Keratinocyte (primary cell): ENCODE results near the gene RANBP17. TPM values are rescaled to one million over a fixed set of nuclear protein-coding genes. Genes with fewer than 3 reads are reported as not detected.

ENCODE experiments used
- DNase-seq: peaks from one replicate; pipeline ENCODE4 v3.0.0-alpha.2; 2011; ENCODE audit warnings: low read depth, missing footprints, low spot score
- FAIRE-seq: peaks from 2 replicates; lab custom pipeline; 2011; peaks lifted over from hg19 to GRCh38; lab: Jason Lieb, UNC
- H2AFZ ChIP-seq: 2 replicates; pipeline ENCODE4 v1.6.0; 2012; ENCODE audit warnings: low read length, control low read depth, inconsistent platforms; ENCODE audit not compliant: control insufficient read depth
- H3K27ac ChIP-seq: 2 replicates; pipeline ENCODE4 v1.5.1; 2011; ENCODE audit warnings: low read length; ENCODE audit not compliant: control insufficient read depth, insufficient read depth
- H3K27me3 ChIP-seq: 3 replicates; pipeline ENCODE4 v1.6.0; 2011; ENCODE audit warnings: low read length; ENCODE audit not compliant: control insufficient read depth, insufficient read depth; ENCODE audit errors: extremely low read depth
- H3K36me3 ChIP-seq, 2 experiments: 2 replicates in 1 of 2; 3 replicates in 1 of 2; pipeline ENCODE4 v1.5.1; 2011; ENCODE audit warnings: low read length in 2 of 2, mild to moderate bottlenecking in 1 of 2; ENCODE audit not compliant: control insufficient read depth in 2 of 2, insufficient read depth in 2 of 2; ENCODE audit errors: extremely low read depth in 1 of 2
- H3K4me1 ChIP-seq: 3 replicates; pipeline ENCODE4 v1.5.1; 2011; ENCODE audit warnings: low read length; ENCODE audit not compliant: control insufficient read depth, insufficient read depth; ENCODE audit errors: extremely low read depth
- H3K4me2 ChIP-seq: 3 replicates; pipeline ENCODE4 v1.6.0; 2011; ENCODE audit warnings: low read depth, low read length; ENCODE audit not compliant: control insufficient read depth, insufficient read depth; ENCODE audit errors: extremely low read depth
- H3K4me3 ChIP-seq, 3 experiments: fragments of 200-600 bp in 1 of 3; sonication (generic) in 1 of 3; 2 replicates in 2 of 3; 3 replicates in 1 of 3; pipeline ENCODE4 v1.5.1; 2011 to 2016; ENCODE audit warnings: low read length in 3 of 3, mild to moderate bottlenecking in 3 of 3, control low read depth in 2 of 3, inconsistent platforms in 1 of 3, low read depth in 1 of 3, mixed read lengths in 1 of 3, mixed run types in 1 of 3, moderate library complexity in 1 of 3; ENCODE audit not compliant: control insufficient read depth in 2 of 3, insufficient read depth in 2 of 3; ENCODE audit errors: extremely low read depth in 1 of 3
- H3K79me2 ChIP-seq: 2 replicates; pipeline ENCODE4 v1.6.0; 2012; ENCODE audit warnings: low read length; ENCODE audit not compliant: control insufficient read depth, insufficient read depth
- H3K9ac ChIP-seq: 3 replicates; pipeline ENCODE4 v1.6.0; 2011; ENCODE audit warnings: low read length; ENCODE audit not compliant: control insufficient read depth, insufficient read depth; ENCODE audit errors: extremely low read depth
- H3K9me1 ChIP-seq: 3 replicates; pipeline ENCODE4 v1.6.0; 2011; ENCODE audit warnings: low read length; ENCODE audit not compliant: control insufficient read depth, insufficient read depth; ENCODE audit errors: extremely low read depth
- H3K9me3 ChIP-seq: 2 replicates; pipeline ENCODE4 v1.5.1; 2012; ENCODE audit warnings: low read depth, low read length; ENCODE audit not compliant: control insufficient read depth
- H4K20me1 ChIP-seq: 3 replicates; pipeline ENCODE4 v1.6.0; 2011; ENCODE audit warnings: low read length; ENCODE audit not compliant: control insufficient read depth, insufficient read depth; ENCODE audit errors: extremely low read depth
- EZH2 ChIP-seq: IDR thresholded peaks from one replicate; pipeline ENCODE4 v1.6.1; 2012; ENCODE audit warnings: inconsistent platforms, mild to moderate bottlenecking, low read length, moderate library complexity
- dilution Hi-C: fragments of 300-500 bp; cut with MboI; formaldehyde crosslinking; loops from one replicate; pipeline ENCODE4 v1.7.0; 2020; ENCODE audit warnings: low sequenced_read_pairs; ENCODE audit not compliant: extremely low pct_ligation_motif_present
- polyA plus RNA-seq, 5 experiments: library from polyadenylated mRNA; depleted of rRNA in 3 of 5; stranded (reverse) in 3 of 5; stranded (forward) in 1 of 5; unstranded in 1 of 5; fragments of >200 nt; gene quantifications; 1 replicate in 1 of 5; 2 replicates in 3 of 5; 3 replicates in 1 of 5; pipeline versions ENCODE4 v1.2.1 to v1.2.3, GENCODE V29; 2011 to 2012; ENCODE audit warnings: missing spikeins in 2 of 5, low read depth in 1 of 5, low replicate concordance in 1 of 5
- TF ChIP-seq, protein P1 (sequence below), 3 experiments: IDR thresholded peaks in 1 of 3; conservative IDR thresholded peaks in 1 of 3; optimal IDR thresholded peaks in 1 of 3; 2 replicates in 2 of 3; 3 replicates in 1 of 3; pipeline versions ENCODE3 to v1.5.1; 2011; ENCODE audit warnings: low read length in 3 of 3, mild to moderate bottlenecking in 3 of 3, moderate library complexity in 2 of 3, control low read depth in 1 of 3, inconsistent platforms in 1 of 3; ENCODE audit not compliant: insufficient read depth in 2 of 3; ENCODE audit errors: extremely low read depth in 1 of 3

RANBP17 gene
- polyA plus RNA-seq, 1 donor (not counting 4 experiments of a cell fraction or from before 2014, with no cell fraction given) = 0.97 TPM

DNA sequence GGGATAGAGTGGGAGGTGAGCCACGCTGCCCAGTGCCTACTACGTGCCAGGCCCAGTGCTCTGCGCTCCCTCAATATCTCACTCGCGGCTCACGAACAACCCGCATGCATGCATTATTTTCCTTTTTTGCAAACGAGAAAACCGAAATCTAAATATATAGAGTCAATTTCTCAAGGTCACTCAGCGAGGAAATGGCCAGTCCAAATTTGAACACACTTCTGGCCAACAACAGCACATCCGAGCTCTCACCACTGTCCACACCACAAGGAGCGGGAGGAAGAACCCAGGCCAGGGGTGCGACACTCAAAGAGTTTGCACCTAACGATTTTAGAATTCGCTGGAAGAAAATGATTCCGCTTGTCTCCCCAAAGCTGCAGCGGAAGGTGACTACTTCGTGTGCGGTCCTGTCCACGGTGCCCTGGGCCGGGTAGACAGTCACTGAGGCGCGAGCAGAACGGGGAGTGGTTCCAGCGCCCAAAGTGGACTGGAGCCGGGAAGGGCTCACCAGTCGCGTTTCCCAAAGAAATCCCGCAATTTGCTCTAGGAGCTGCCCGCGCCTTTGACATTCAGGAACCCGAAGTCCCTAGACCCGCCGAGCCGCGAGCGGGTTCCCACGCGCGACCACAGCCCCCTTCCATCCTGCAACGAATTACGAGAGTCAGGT lies 446.1 kb downstream of the RANBP17 start:
- dilution Hi-C loops = no loop called here
- no peaks in the 10 kb centered on the region for H3K9me1 ChIP-seq
- no peak overlapping the region for H3K27ac ChIP-seq
- no peaks in the 10 kb centered on the region for H3K36me3 ChIP-seq
- FAIRE-seq (no peak), DNase-seq (no peak)
- H3K4me2 ChIP-seq = no peak overlapping the region
- H3K9ac ChIP-seq = no peak overlapping the region
- no peak overlapping the region for H3K4me3 ChIP-seq
- H3K79me2 ChIP-seq = no peaks in the 10 kb centered on the region
- H4K20me1 ChIP-seq = no peaks in the 10 kb centered on the region
- no peaks in the 10 kb centered on the region for H3K9me3 ChIP-seq
- peaks cover 87% of the 10 kb centered on the region for H3K27me3 ChIP-seq
- TF ChIP-seq EZH2 = peak; percentile 30
- TF ChIP-seq, protein P1, sequence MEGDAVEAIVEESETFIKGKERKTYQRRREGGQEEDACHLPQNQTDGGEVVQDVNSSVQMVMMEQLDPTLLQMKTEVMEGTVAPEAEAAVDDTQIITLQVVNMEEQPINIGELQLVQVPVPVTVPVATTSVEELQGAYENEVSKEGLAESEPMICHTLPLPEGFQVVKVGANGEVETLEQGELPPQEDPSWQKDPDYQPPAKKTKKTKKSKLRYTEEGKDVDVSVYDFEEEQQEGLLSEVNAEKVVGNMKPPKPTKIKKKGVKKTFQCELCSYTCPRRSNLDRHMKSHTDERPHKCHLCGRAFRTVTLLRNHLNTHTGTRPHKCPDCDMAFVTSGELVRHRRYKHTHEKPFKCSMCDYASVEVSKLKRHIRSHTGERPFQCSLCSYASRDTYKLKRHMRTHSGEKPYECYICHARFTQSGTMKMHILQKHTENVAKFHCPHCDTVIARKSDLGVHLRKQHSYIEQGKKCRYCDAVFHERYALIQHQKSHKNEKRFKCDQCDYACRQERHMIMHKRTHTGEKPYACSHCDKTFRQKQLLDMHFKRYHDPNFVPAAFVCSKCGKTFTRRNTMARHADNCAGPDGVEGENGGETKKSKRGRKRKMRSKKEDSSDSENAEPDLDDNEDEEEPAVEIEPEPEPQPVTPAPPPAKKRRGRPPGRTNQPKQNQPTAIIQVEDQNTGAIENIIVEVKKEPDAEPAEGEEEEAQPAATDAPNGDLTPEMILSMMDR (optimal IDR thresholded peaks at IDR 0.05 in 1 of 3, IDR thresholded peaks at IDR 0.05 in 1 of 3, conservative IDR thresholded peaks at IDR 0.05 in 1 of 3; ENCODE audit: extremely low read depth in 1 of 3, insufficient read depth in 2 of 3, low read length in 3 of 3) = no peak
- H2AFZ ChIP-seq = no peak overlapping the region
- H3K4me1 ChIP-seq = no peaks in the 10 kb centered on the region

GRCh38 chr5:171308453-171309275 lies 446.8 kb downstream of the RANBP17 start, which contains the start of gene TLX3:
Gene TLX3, plus strand, starts transcription at chr5:171309248. Its CDS starts 118 bp downstream, at chr5:171309366.
- dilution Hi-C loops = no loop called here
- H2AFZ ChIP-seq = no peak within 1 kb of the TSS
- DNase-seq (no peak), FAIRE-seq (no peak)
- no peaks in the 10 kb centered on the region for H3K79me2 ChIP-seq
- no peaks in the 10 kb centered on the region for H3K4me1 ChIP-seq
- peaks cover 2% of the 10 kb centered on the region for H4K20me1 ChIP-seq
- no peaks in the 10 kb centered on the region for H3K9me1 ChIP-seq
- H3K27me3 ChIP-seq = peaks cover 91% of the 10 kb centered on the region
- no peak within 1 kb of the TSS for H3K4me2 ChIP-seq
- no peak within 1 kb of the TSS for H3K9ac ChIP-seq
- H3K27ac ChIP-seq = no peak within 1 kb of the TSS
- no peak within 1 kb of the TSS for H3K4me3 ChIP-seq
- H3K36me3 ChIP-seq = no peaks in the 10 kb centered on the region
- H3K9me3 ChIP-seq = no peaks in the 10 kb centered on the region
- TF ChIP-seq, protein P1 (optimal IDR thresholded peaks at IDR 0.05 in 1 of 3, IDR thresholded peaks at IDR 0.05 in 1 of 3, conservative IDR thresholded peaks at IDR 0.05 in 1 of 3; ENCODE audit: extremely low read depth in 1 of 3, insufficient read depth in 2 of 3, low read length in 3 of 3) = no peak
- TF ChIP-seq EZH2 = peak; percentile 92
